DND-41 (cell line): Measurements from ENCODE around the gene TRANK1.

Experiments
- ATAC-seq: fragments of 200-7000 bp; cut with Tn5 transposase; 3 replicates; pipeline ENCODE4 v1.9.1; 2021; ENCODE audit warnings: low read depth; ENCODE audit not compliant: insufficient read depth
- DNase-seq: peaks from one replicate; pipeline ENCODE4 v3.0.0-alpha.2; 2020
- H2AFZ ChIP-seq: 2 replicates; pipeline ENCODE4 v1.6.0; 2012; ENCODE audit warnings: low read depth, low read length
- H3K27ac ChIP-seq: 2 replicates; pipeline ENCODE4 v1.5.1; 2012; ENCODE audit warnings: low read length, inconsistent platforms
- H3K27me3 ChIP-seq: fragments of 200-600 bp; sonication (generic); 2 replicates; pipeline ENCODE4 v1.6.0; 2012; ENCODE audit warnings: low read length, mild to moderate bottlenecking, inconsistent platforms; ENCODE audit not compliant: insufficient read depth, poor library complexity
- H3K36me3 ChIP-seq: 2 replicates; pipeline ENCODE4 v1.5.1; 2012; ENCODE audit warnings: low read length, inconsistent platforms; ENCODE audit not compliant: insufficient read depth
- H3K4me1 ChIP-seq: 2 replicates; pipeline ENCODE4 v1.5.1; 2012; ENCODE audit warnings: mild to moderate bottlenecking, low read length; ENCODE audit not compliant: insufficient read depth
- H3K4me2 ChIP-seq: 2 replicates; pipeline ENCODE4 v1.6.0; 2012; ENCODE audit warnings: mild to moderate bottlenecking, moderate library complexity, low read length, inconsistent platforms; ENCODE audit not compliant: insufficient read depth
- H3K4me3 ChIP-seq, 2 experiments: fragments of 200-600 bp in 1 of 2; shearing (Covaris generic) in 1 of 2; 2 replicates each; pipeline ENCODE4 v1.5.1; 2012 to 2016; ENCODE audit warnings: inconsistent platforms in 2 of 2, low read length in 2 of 2, mild to moderate bottlenecking in 2 of 2, low read depth in 1 of 2, moderate library complexity in 1 of 2
- H3K79me2 ChIP-seq: 2 replicates; pipeline ENCODE4 v1.6.0; 2012; ENCODE audit warnings: low read length, inconsistent platforms; ENCODE audit not compliant: insufficient read depth
- H3K9ac ChIP-seq: 2 replicates; pipeline ENCODE4 v1.6.0; 2012; ENCODE audit warnings: low read depth, mild to moderate bottlenecking, inconsistent platforms, low read length, moderate library complexity
- H3K9me3 ChIP-seq: 2 replicates; pipeline ENCODE4 v1.5.1; 2012; ENCODE audit warnings: low read length, moderate library complexity, mild to moderate bottlenecking, inconsistent platforms; ENCODE audit not compliant: insufficient read depth, severe bottlenecking
- H4K20me1 ChIP-seq: 2 replicates; pipeline ENCODE4 v1.6.0; 2012; ENCODE audit warnings: low read length; ENCODE audit not compliant: insufficient read depth
- EZH2 ChIP-seq: IDR thresholded peaks from 3 replicates; pipeline ENCODE4 v1.6.1; 2012; ENCODE audit warnings: borderline replicate concordance, low read depth, mild to moderate bottlenecking, moderate library complexity, low read length, inconsistent platforms; ENCODE audit not compliant: severe bottlenecking
- TF ChIP-seq, protein P1 (sequence below): IDR thresholded peaks from 2 replicates; pipeline ENCODE4 v1.5.1; 2012; ENCODE audit warnings: borderline replicate concordance, low read length, moderate library complexity, mild to moderate bottlenecking; ENCODE audit not compliant: poor library complexity, severe bottlenecking; ENCODE audit errors: extremely low read depth

The TRANK1 gene

DNA sequence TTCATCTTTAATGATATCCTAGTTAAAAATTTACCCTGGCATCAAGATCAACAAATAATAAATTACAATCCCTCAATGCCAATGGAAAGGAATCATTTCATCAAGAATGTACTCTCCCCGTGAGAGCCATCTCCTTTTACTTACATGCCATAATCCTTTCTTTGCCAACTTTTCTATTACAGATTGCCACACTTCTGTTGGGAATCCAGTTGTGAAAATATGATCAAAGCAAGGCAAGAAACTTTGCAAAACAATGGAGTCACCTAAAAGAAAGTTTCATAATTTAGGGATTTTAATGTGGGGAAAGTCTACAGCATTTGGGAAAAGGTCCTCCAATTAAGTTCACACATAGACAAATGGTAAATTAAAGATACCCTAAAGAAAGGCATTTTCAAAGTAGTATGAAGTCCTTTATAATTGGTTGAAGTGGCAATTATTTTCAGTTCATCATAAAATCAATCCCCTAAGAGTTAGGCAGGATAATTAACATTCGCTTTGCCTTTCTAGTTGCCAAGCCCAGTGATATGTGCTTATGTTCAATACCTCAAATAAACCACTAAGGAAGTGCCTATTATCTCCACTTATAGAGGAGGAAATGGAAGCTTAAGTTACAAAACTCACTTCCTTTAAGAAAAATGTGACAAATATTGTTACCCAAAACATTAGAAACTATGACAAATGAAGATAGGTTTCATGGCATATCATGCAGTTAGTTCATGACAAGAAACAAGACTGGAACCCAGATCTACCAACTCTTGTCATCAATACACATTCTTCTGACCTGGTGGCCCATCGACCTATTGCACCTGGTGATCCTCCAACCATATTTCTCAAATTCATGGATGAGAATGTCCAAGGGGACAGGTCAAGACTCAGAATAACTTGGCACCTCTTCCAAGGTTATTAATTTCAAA, 49.1 kb downstream of the TRANK1 start:
- H3K27ac ChIP-seq: peak overlapping the region; percentile 2
- H3K9ac ChIP-seq: no peak overlapping the region
- DNase-seq: no peak
- ATAC-seq: peak; percentile 53; the same call in 2 of the 3 replicates
- peaks cover 43% of the 10 kb centered on the region for H3K4me1 ChIP-seq
- H4K20me1 ChIP-seq: no peaks in the 10 kb centered on the region
- TF ChIP-seq, protein P1, sequence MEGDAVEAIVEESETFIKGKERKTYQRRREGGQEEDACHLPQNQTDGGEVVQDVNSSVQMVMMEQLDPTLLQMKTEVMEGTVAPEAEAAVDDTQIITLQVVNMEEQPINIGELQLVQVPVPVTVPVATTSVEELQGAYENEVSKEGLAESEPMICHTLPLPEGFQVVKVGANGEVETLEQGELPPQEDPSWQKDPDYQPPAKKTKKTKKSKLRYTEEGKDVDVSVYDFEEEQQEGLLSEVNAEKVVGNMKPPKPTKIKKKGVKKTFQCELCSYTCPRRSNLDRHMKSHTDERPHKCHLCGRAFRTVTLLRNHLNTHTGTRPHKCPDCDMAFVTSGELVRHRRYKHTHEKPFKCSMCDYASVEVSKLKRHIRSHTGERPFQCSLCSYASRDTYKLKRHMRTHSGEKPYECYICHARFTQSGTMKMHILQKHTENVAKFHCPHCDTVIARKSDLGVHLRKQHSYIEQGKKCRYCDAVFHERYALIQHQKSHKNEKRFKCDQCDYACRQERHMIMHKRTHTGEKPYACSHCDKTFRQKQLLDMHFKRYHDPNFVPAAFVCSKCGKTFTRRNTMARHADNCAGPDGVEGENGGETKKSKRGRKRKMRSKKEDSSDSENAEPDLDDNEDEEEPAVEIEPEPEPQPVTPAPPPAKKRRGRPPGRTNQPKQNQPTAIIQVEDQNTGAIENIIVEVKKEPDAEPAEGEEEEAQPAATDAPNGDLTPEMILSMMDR: no peak
- no peak for TF ChIP-seq EZH2
- no peaks in the 10 kb centered on the region for H3K79me2 ChIP-seq
- H3K9me3 ChIP-seq: no peaks in the 10 kb centered on the region
- no peak overlapping the region for H3K4me3 ChIP-seq
- no peaks in the 10 kb centered on the region for H3K27me3 ChIP-seq
- H3K4me2 ChIP-seq: no peak overlapping the region
- H3K36me3 ChIP-seq: peaks cover 60% of the 10 kb centered on the region
- no peak overlapping the region for H2AFZ ChIP-seq

DNA sequence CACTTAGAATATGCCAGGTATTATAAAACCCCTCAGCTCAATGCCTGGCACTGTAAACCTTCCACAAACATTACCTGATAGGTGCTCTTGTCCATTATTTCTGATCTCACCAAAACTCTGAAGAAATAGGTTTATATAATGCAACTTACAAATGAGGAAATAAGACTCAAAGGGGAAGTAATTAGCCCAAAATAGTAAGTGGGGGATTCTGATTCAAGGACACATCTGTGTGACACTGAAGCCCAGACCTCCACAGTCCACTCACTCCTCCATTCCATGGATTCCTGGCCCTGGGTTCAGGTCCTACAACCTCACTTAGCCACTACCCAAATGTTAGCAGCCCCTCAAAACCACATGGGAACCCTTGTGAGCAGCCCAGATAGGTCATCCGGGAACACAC, 49.9 kb downstream of the TRANK1 start:
- H3K4me1 ChIP-seq: peaks cover 34% of the 10 kb centered on the region
- H3K79me2 ChIP-seq: no peaks in the 10 kb centered on the region
- H3K4me2 ChIP-seq: no peak overlapping the region
- H3K9ac ChIP-seq: no peak overlapping the region
- DNase-seq (no peak), ATAC-seq (no peak)
- TF ChIP-seq EZH2: no peak
- TF ChIP-seq, protein P1: no peak
- no peaks in the 10 kb centered on the region for H3K9me3 ChIP-seq
- H3K4me3 ChIP-seq: no peak overlapping the region
- no peaks in the 10 kb centered on the region for H3K27me3 ChIP-seq
- H2AFZ ChIP-seq: no peak overlapping the region
- no peak overlapping the region for H3K27ac ChIP-seq
- no peaks in the 10 kb centered on the region for H4K20me1 ChIP-seq
- H3K36me3 ChIP-seq: peaks cover 66% of the 10 kb centered on the region

DNA sequence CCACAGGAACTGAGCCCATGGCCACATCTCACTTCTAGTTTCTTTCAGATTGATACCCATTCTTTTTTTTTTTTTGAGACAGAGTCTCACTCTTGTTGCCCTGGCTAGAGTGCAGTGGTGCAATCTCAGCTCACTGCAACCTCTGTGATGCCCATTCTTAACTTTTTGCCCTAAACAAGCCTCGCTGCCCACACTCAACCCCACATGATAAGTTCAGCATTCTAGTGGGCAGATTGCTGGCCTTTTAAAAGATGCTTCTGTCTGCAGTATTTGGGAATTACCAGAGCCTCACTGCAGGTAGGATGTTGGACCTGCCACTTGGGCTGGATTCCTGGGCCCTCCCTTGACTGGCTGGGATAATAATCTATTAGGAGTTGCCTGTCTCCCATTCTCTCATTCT, 51.0 kb downstream of the TRANK1 start:
- Histone ChIP-seq H2AFZ (no peak overlapping the region), H3K4me3 (no peak overlapping the region), H3K79me2 (no peaks in the 10 kb centered on the region), H3K9ac (no peak overlapping the region), H3K27ac (peak overlapping the region; percentile 46), H3K4me1 (peaks cover 31% of the 10 kb centered on the region), H3K27me3 (no peaks in the 10 kb centered on the region), H4K20me1 (no peaks in the 10 kb centered on the region), H3K36me3 (peaks cover 67% of the 10 kb centered on the region), H3K9me3 (no peaks in the 10 kb centered on the region), H3K4me2 (no peak overlapping the region)
- ATAC-seq (no peak), DNase-seq (no peak)
- TF ChIP-seq, protein P1: no peak
- TF ChIP-seq EZH2: no peak

DNA sequence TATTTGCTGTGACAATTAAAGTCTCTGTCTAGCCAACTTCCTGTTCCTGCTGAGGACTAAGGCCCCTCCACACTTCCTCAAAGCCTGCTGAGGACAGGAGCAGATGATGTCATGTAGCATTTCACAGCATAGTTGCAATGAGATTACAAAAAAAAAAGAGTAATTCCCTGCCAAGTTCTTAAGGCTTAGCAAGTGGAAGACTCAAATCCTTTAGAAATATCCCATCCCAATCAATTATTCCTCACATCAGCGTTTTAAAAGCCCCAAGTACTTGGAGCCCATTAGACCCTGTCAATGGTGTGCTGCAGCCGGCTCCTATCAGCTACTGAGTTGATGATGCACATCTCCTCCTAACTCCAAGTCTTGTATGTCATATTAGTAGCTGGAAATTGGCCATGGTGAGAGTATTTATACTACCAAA, 51.7 kb downstream of the TRANK1 start:
- H3K27ac ChIP-seq: peak overlapping the region; percentile 46
- H3K4me1 ChIP-seq: peaks cover 31% of the 10 kb centered on the region
- no peak overlapping the region for H3K4me3 ChIP-seq
- no peaks in the 10 kb centered on the region for H3K79me2 ChIP-seq
- no peak overlapping the region for H3K4me2 ChIP-seq
- no peak overlapping the region; the same call in 1 of the 2 replicates for H3K9ac ChIP-seq
- no peaks in the 10 kb centered on the region for H4K20me1 ChIP-seq
- H3K9me3 ChIP-seq: no peaks in the 10 kb centered on the region
- H3K27me3 ChIP-seq: no peaks in the 10 kb centered on the region
- ATAC-seq: peak; percentile 93
- TF ChIP-seq, protein P1: no peak
- TF ChIP-seq EZH2: no peak
- peak overlapping the region; percentile 48; the same call in 1 of the 2 replicates for H2AFZ ChIP-seq
- peak; percentile 57 for DNase-seq
- peaks cover 72% of the 10 kb centered on the region for H3K36me3 ChIP-seq
